Esophagus muscularis mucosa (tissue), 3 donors: Measurements from ENCODE around the gene THBS2.

ENCODE experiments used
- CTCF ChIP-seq, 3 experiments: fragments of 200-600 bp in 2 of 3; fragments of 450-650 bp in 1 of 3; sonication (generic) in 2 of 3; IDR thresholded peaks; one replicate each; pipeline ENCODE4 v1.5.1; 2017 to 2019; ENCODE audit warnings: antibody characterized with exemption in 3 of 3, mild to moderate bottlenecking in 2 of 3, moderate library complexity in 1 of 3
- EP300 ChIP-seq: sonication (generic); formaldehyde crosslinking; IDR thresholded peaks from one replicate; pipeline ENCODE4 v1.6.1; 2017; ENCODE audit warnings: antibody characterized with exemption

- TF ChIP-seq CTCF (IDR thresholded peaks at IDR 0.05) (no peak), EP300 (no peak)
These were observed 38.4 kb downstream of the THBS2 start for GRCh38 chr6:169215201-169215681.
